Endodermal cell (in vitro differentiated cells): ENCODE measurements around the gene NELFCD. TPM values are rescaled to one million over a fixed set of nuclear protein-coding genes. Genes with fewer than 3 reads are reported as not detected.

Source experiments
- DNase-seq: peaks from one replicate; pipeline ENCODE4 v3.0.0-alpha.2; 2017
- H3K27ac ChIP-seq: 2 replicates; pipeline ENCODE4 v1.5.1; 2013; ENCODE audit warnings: mild to moderate bottlenecking, low read depth, low read length, moderate library complexity
- H3K27me3 ChIP-seq: 2 replicates; pipeline ENCODE4 v1.6.1; 2013; ENCODE audit warnings: mild to moderate bottlenecking, low read length, moderate library complexity; ENCODE audit not compliant: insufficient read depth, control insufficient read depth, poor library complexity, severe bottlenecking
- H3K36me3 ChIP-seq: 2 replicates; pipeline ENCODE4 v1.7.0; 2013; ENCODE audit warnings: mild to moderate bottlenecking, low read length, moderate library complexity; ENCODE audit not compliant: control insufficient read depth, insufficient read depth
- H3K4me1 ChIP-seq: one replicate; pipeline ENCODE4 v1.7.0; 2013; ENCODE audit warnings: low read length; ENCODE audit not compliant: control insufficient read depth, insufficient read depth
- H3K4me3 ChIP-seq: 2 replicates; pipeline ENCODE4 v1.5.1; 2013; ENCODE audit warnings: mild to moderate bottlenecking, low read length, moderate library complexity
- H3K9ac ChIP-seq: 2 replicates; pipeline ENCODE4 v1.6.1; 2013; ENCODE audit warnings: mild to moderate bottlenecking, low read length, moderate library complexity; ENCODE audit not compliant: poor library complexity, severe bottlenecking; ENCODE audit errors: extremely low read depth
- H3K9me3 ChIP-seq: 2 replicates; pipeline ENCODE4 v1.6.1; 2013; ENCODE audit warnings: mild to moderate bottlenecking, low read length, moderate library complexity; ENCODE audit not compliant: control insufficient read depth
- H3K27ac Mint-ChIP-seq: 2 replicates; pipeline ENCODE4 v1.8.0; 2020; ENCODE audit warnings: mixed read lengths
- H3K27me3 Mint-ChIP-seq: 2 replicates; pipeline ENCODE4 v1.8.0; 2021; ENCODE audit warnings: mild to moderate bottlenecking, mixed read lengths; ENCODE audit not compliant: insufficient read depth
- H3K36me3 Mint-ChIP-seq: 2 replicates; pipeline ENCODE4 v1.8.0; 2020; ENCODE audit warnings: low read depth, mixed read lengths
- H3K4me1 Mint-ChIP-seq: 2 replicates; pipeline ENCODE4 v1.8.0; 2020; ENCODE audit warnings: mixed read lengths
- H3K4me3 Mint-ChIP-seq: 2 replicates; pipeline ENCODE4 v1.8.0; 2020; ENCODE audit warnings: mild to moderate bottlenecking, moderate library complexity, mixed read lengths
- H3K9me3 Mint-ChIP-seq: 2 replicates; pipeline ENCODE4 v1.8.0; 2020; ENCODE audit warnings: mild to moderate bottlenecking, mixed read lengths
- WGBS, 2 experiments: methylation state at CpG; one replicate each; pipeline versions ENCODE4 v1.1.5 to v1.1.7; 2013; ENCODE audit warnings: missing lambda C conversion rate in 2 of 2, mixed read lengths in 1 of 2; ENCODE audit not compliant: insufficient coverage in 1 of 2, insufficient read length in 1 of 2; 5-methylcytosine and 5-hydroxymethylcytosine counted together
- total RNA-seq, 2 donors: library from RNA; stranded (reverse); fragmentation: NEBNext Ultra II Directional in 1 of 2; extraction: Animal tissue kit (Norgen Biotek cat#: 25700) in 1 of 2; gene quantifications; 2 replicates in 1 of 2; 3 replicates in 1 of 2; pipeline ENCODE4 v1.2.1, GENCODE V29; 2021
- TF ChIP-seq, protein P1 (sequence below): fragments of 200-600 bp; sonication (generic); conservative IDR thresholded peaks from 2 replicates; pipeline ENCODE4 v1.5.0; 2021; ENCODE audit warnings: antibody characterized with exemption, mild to moderate bottlenecking

The NELFCD gene
- total RNA-seq, 2 donors from 2014 or later: 66.6 to 72.5 TPM

DNA sequence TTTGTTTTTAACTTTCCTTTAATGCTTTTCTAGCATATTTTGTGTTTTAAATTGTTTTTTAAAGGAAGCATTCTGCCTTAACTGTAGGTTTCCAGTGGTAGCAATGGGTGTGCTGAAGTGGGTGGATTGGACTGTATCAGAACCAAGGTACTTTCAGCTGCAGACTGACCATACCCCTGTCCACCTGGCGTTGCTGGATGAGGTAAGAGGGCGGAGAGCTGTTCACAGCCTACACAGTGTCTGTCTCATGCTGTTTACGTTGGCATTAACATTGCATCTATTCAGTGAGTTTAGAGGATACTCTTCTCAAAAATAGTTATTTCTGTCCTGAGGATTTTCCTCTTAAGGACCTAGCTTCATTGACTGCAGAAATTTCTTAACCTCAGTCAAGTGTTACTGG is 11.9 kb downstream of the NELFCD start:
- H3K36me3 Mint-ChIP-seq: peaks cover 88% of the 10 kb centered on the region
- Histone ChIP-seq H3K27me3 (no peaks in the 10 kb centered on the region), H3K36me3 (peaks cover 87% of the 10 kb centered on the region), H3K9me3 (no peaks in the 10 kb centered on the region), H3K27ac (no peak overlapping the region), H3K9ac (no peak overlapping the region), H3K4me1 (no peaks in the 10 kb centered on the region), H3K4me3 (no peak overlapping the region)
- no peaks in the 10 kb centered on the region for H3K4me1 Mint-ChIP-seq
- no peak overlapping the region for H3K4me3 Mint-ChIP-seq
- TF ChIP-seq, protein P1, sequence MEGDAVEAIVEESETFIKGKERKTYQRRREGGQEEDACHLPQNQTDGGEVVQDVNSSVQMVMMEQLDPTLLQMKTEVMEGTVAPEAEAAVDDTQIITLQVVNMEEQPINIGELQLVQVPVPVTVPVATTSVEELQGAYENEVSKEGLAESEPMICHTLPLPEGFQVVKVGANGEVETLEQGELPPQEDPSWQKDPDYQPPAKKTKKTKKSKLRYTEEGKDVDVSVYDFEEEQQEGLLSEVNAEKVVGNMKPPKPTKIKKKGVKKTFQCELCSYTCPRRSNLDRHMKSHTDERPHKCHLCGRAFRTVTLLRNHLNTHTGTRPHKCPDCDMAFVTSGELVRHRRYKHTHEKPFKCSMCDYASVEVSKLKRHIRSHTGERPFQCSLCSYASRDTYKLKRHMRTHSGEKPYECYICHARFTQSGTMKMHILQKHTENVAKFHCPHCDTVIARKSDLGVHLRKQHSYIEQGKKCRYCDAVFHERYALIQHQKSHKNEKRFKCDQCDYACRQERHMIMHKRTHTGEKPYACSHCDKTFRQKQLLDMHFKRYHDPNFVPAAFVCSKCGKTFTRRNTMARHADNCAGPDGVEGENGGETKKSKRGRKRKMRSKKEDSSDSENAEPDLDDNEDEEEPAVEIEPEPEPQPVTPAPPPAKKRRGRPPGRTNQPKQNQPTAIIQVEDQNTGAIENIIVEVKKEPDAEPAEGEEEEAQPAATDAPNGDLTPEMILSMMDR: no peak
- no peak overlapping the region for H3K27ac Mint-ChIP-seq
- H3K27me3 Mint-ChIP-seq: no peaks in the 10 kb centered on the region
- no peak for DNase-seq
- 89 to 100% methylated on average over 3 of the region's 3 CpGs for WGBS, 2 experiments
- H3K9me3 Mint-ChIP-seq: no peaks in the 10 kb centered on the region

DNA sequence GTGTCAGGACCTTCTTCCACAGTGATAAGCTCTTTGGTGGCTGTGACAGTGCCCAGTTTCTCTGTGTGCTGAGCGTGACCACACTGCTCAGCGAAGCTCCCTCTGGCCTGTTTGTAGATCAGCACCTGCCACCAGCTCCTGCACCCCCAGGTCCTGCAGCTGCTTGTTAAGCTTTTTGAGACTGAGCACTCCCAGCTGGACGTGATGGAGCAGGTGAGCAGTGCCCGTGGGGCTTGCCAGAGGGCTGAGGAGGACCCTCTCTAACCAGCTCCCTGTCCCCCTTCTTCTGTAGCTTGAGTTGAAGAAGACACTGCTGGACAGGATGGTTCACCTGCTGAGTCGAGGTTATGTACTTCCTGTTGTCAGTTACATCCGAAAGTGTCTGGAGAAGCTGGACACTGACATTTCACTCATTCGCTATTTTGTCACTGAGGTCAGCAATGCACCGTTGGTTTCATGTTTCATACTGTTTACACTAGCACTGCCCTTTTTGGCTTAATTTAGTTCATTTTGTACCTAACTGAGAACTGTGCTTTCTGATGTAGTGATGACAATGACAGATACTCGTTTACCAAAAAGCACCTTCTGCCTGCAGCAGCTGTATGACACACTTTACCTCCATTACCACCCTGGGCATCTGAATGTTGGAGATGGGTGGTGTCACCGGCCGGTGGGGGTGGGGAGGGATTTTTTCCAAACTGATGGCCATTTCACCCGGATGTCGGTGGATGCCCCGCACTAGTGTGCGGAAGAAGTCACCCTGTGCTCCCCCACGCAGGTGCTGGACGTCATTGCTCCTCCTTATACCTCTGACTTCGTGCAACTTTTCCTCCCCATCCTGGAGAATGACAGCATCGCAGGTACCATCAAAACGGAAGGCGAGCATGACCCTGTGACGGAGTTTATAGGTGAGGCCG is 12.5 kb downstream of the NELFCD start:
- WGBS, 2 experiments: 95 to 98% methylated on average over 17 to 22 of the region's 23 CpGs
- H3K9me3 Mint-ChIP-seq: no peaks in the 10 kb centered on the region
- no peaks in the 10 kb centered on the region for H3K4me1 Mint-ChIP-seq
- Histone ChIP-seq H3K9me3 (no peaks in the 10 kb centered on the region), H3K36me3 (peaks cover 80% of the 10 kb centered on the region), H3K4me3 (no peak overlapping the region), H3K27ac (no peak overlapping the region), H3K9ac (no peak overlapping the region), H3K4me1 (no peaks in the 10 kb centered on the region), H3K27me3 (no peaks in the 10 kb centered on the region)
- no peak overlapping the region for H3K27ac Mint-ChIP-seq
- peaks cover 84% of the 10 kb centered on the region for H3K36me3 Mint-ChIP-seq
- DNase-seq: peak; percentile 32
- TF ChIP-seq, protein P1: no peak
- H3K4me3 Mint-ChIP-seq: no peak overlapping the region
- H3K27me3 Mint-ChIP-seq: no peaks in the 10 kb centered on the region

DNA sequence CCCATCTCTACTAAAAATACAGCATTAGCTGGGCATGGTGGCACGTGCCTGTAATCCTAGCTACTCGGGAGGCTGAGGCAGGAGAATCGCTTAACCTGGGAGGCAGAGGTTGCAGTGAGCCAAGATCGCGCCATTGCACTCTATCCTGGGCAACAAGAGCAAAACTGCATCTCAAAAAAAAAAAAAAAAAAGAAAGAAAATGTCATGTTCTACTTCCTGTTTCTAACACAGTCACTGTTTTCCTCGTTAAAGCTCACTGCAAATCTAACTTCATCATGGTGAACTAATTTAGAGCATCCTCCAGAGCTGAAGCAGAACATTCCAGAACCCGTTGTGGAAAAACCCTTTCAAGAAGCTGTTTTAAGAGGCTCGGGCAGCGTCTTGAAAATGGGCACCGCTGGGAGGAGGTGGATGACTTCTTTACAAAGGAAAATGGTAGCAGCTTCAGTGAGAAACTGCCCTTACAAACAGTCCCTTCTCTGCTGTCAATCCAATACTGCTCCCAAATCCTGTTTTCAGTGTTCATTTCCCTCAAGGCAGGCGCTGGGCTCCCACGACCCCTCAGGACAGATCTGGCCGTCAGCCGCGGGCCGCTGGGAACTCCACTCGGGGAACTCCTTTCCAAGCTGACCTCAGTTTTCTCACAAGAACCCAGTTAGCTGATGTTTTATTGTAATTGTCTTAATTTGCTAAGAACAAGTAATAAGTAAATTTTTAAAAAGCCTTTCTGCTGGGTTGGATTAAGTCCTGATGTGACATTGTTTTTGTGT is 13.5 kb downstream of the NELFCD start:
- peak; percentile 21 for DNase-seq
- no peak overlapping the region for H3K27ac Mint-ChIP-seq
- Histone ChIP-seq H3K9me3 (no peaks in the 10 kb centered on the region), H3K4me3 (no peak overlapping the region), H3K27me3 (no peaks in the 10 kb centered on the region), H3K4me1 (no peaks in the 10 kb centered on the region), H3K9ac (no peak overlapping the region), H3K36me3 (peaks cover 70% of the 10 kb centered on the region), H3K27ac (no peak overlapping the region)
- WGBS, 2 experiments: 94% methylated on average over 15 to 17 of the region's 17 CpGs
- TF ChIP-seq, protein P1: no peak
- no peaks in the 10 kb centered on the region for H3K27me3 Mint-ChIP-seq
- H3K9me3 Mint-ChIP-seq: no peaks in the 10 kb centered on the region
- no peaks in the 10 kb centered on the region for H3K4me1 Mint-ChIP-seq
- H3K4me3 Mint-ChIP-seq: no peak overlapping the region
- peaks cover 83% of the 10 kb centered on the region for H3K36me3 Mint-ChIP-seq
